Measurements from ENCODE around the gene CHAF1A.
A peak's percentile ranks its signal among the peaks of the same experiment; 100 is the strongest.

CHAF1A gene

DNA sequence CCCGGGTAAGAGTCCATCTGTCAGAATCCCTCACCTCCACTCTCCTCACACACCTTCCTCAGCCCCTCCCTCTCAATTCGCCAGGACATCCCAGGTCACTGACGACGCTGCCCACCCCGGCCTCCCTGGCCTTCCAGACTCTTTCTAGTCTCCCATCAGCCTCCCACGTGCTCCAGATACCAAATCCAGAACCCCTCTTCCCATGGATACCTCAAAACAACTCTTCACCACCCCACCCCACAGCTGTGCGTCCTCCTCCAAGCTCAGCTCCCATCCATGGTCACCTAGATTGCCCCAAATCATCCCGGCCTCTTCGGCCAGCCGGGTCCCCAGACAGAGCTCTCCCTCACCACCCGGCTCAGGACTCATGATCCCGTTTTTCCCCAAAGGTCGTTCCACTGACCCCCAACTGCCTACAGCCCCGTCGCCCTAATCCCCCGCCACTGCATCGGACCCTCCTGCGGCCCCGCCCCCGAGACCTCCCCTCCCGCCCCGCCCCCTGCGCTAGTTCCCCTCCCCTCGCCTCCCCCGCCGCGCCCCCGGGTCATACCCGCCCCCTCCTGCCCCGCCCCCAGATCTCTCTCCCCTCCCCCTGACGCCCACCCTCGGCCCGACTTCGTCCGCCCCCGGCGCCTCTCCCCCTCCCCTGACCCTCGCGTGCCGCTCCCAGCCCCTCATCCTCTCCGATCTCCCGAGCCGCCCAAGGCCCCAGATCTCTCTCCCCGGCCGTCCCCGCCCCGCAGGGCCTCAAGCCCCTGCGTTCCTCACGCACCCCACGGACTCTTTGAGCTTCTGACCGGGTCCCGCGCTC, 54.6 kb downstream of the CHAF1A start:
- DNase-seq: peak; percentile 87

DNA sequence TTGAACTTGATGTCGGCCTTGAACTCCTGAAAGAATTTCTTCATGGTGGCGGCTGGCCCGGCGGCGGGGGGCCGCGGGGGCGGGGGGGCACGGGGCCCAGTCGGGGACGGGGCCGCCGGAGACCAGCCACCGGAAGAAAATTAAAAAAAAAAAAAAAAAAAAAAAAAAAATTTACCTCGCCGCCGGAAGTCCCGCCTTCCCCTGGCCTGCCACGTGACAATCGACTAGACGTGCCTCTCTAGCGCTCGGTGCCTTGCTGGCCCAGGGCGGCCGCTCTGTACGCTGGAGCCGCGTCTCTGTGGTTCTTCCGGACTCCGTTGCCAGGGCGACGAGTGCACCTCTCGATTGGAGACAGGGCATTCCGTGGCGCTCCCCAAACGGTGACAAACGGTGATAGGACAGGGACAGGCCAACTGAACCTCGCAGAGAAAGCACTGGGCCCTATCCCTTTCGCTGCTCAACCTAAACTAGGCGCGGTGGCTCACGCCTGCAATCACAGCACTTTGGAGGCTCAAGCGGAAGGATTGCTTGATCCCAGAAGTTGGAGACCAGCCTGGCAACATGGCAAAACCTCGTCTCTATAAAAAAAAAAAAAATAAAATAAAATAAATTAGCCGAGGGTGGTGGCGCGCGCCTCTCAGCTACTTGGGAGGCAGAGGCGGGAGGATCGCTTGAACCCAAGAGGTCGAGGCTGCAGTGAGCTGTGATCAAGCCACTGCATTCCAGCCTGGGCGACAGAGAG, 55.4 kb downstream of the CHAF1A start, which contains the start of gene UBXN6:
Gene UBXN6 (minus strand): TSS at position 141 of the 742 bp plus-strand sequence. CDS start 97 bp downstream, at position 44.
- peak; percentile 98 for DNase-seq

DNA sequence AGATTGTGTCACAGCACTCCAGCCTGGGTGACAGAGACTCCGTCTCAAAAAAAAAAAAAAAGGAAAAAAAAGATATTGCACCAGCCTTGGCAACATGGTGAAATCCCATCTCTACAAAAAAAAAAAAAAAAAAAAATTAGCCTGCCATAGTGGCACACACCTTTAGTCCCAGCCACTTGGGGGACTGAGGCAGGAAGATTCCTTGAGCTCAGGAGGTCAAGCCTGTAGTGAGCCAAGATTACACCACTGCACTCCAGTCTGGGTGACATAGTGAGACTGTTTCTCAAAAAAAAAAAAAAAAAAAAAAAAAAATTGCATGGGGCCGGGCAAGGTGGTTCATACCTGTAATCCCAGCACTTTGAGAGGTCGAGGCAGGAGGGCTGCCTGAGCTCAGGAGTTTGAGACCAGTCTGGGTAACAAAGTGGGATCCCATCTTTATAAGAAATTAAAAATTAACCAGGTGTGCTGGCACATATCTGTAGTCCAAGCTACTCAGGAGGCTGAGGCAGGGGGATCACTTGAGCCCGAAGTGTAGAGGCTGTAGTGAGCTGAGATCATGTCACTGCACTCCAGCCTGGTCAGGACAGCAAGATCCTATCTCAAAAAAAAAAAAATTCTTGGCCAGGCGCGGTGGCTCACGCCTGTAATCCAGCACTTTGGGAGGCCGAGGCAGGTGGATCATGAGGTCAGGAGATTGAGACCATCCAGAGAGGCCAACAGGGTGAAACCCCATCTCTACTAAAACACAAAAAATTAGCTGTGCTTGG, 62.6 kb downstream of the CHAF1A start:
- peak; percentile 3 for DNase-seq

DNA sequence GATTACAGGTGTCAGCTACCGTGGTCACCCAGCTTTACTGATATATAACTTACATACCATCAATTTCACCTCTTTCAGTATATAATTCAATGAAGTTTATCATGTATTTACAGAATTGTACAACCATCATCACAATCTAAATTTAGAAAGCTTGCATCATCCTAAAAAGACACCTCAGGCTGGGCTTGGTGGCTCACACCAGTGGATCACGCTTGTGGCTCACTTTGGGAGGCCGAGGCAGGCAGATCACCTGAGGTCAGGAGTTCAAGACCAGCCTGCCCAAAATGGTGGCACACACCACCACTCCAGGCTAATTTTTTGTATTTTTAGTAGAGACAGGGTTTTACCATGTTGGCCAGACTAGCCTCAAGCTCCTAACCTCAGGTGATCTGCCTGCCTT, 65.4 kb downstream of the CHAF1A start:
- DNase-seq: no peak

DNA sequence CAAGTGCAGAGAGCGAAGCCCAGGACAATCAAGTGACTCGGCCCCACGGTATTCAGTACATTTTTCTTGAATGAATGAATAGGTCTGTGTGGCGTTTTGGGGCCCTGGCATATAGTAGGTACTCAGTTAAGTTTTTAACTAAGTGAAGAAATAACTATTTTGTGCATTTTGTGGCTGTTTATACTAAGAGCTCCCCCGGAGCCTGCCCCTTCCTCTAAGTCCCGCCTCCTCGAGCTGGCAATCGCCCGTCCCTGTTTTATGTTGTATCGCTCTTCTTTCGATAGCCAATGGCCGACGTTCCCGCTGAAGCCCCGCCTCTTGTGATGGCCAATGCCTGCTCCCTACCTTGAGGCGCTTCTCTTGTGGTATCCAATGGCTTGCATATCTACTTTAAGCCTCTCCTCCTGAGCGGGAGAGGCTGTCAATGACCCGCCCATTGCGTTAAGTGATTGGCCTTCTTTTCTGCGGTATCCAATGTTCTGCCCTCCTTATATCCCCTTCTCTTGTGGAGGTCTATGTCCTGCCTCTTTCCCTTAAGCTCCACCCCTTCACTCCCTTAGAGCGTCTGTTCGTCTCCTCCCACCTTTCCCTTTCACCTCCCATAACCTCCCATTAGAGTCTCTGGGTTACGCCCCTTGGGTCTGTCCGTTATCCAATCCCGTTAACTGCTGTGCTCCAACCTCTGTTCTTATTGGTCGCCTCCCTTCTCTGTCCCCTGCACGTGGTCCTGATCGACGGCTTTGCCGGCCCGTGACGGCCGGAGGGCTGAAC, 69.1 kb downstream of the CHAF1A start:
- DNase-seq: peak; percentile 99

DNA sequence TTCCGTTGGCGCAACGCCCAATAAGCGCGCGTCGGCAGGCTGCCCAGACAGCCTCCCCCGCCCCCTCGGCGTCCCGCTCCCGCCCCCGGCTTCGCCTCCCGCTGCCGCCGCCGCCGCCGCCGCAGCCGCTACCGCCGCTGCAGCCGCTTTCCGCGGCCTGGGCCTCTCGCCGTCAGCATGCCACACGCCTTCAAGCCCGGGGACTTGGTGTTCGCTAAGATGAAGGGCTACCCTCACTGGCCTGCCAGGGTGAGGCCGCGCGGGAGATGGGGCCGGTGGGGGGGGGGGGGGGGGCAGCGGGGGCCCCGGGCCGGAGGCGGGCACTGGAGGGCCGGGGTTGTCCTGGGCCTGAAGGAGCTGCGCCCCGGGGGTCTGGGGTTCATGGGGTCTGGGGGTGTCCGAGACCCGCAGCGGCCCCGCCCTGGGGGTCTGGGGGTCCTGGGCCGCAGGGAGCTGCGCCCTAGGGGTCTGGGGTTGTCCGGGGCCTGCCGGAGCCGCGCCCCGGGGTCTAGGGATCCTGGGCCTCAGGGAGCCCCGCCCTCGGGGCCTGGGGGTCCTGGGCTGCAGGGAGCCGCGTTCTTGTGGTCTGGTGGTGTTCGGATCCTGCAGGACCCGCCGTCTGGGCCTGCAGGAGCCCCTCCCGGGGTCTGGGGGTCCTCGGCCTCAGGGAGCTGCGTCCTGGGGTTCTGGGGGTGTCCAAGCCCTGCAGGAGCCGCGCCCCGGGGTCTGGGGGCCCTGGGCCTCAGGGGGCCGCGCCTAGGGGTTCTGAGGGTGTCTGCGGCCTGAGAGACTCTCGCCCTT, 69.9 kb downstream of the CHAF1A start, which contains the start of gene HDGFL2:
Gene HDGFL2 (plus strand): TSS at position 124 of the 801 bp plus-strand sequence. CDS start 54 bp downstream, at position 178.
- DNase-seq: no peak

DNA sequence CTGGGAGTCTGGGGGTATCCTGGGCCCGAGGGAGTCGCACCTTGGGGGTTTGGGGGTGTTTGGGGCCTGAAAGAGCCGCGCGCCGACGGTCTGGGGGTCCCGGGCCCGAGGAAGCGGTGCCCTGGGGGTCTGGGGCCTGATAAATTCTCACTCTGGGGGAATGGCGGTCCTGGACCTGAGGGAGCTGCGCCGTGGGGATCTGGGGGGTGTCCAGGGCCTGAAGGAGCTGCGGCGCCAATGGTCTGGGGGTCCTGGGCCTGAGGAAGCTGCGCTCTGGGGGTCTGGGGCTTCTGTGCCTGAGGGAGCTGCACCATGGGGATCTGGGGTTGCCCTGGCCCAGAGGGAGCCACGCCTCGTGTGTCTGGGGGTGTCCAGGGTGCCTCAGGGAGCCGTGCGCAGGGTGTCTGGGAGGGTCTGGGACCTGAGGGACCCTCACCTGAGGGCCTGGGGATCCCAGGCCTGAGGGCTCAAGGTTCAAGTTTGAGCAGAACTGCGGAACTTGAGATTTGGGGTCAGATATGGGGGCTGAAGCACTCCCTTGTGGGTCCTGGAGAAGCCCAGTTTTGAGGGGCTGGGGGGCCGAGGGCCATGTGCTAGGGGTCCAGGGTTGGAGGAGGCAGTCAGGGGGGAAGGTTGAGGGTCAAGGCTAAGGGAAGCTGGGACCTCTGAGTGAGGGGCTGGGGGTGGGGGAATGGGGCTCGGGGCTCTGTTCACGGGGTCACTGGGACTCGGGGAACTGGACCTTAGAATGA, 70.7 kb downstream of the CHAF1A start:
- DNase-seq: no peak

DNA sequence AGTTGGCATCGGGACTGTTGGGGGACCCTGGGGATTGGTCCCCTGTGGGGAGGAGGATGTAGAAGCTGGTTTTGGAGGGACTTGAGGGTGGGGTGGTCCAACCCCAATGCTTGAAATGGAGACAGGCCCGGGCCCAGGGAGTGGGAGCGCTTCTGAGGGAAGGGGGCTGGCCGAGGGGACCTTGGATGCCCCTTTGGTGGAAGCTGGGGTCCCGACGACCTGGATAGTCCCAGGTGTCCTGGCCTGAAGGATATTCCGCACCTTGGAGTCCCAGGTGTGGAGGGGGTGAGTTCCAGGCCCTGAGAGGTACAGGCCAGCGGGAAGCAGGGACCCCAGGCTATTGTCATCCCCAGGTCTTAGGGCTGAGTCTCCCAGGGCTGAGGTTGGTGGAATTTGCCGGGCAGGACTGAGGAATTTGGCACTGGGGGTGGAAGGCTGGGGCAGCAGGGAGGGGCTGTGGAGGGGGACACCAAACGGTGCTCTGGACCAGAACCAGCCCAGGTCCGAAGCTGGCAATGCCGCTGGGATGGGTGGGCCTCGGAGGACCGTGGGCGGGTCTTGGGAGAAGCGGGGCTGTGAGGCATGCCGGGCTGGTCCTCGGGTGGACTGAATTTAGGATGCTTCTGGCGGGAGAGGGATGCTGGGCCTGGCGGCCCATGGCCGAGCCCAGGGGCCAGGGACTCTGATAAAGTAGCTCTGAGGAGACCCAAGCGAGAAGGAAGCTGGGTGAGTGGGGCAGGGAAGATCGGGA, 71.5 kb downstream of the CHAF1A start:
- no peak for DNase-seq

DNA sequence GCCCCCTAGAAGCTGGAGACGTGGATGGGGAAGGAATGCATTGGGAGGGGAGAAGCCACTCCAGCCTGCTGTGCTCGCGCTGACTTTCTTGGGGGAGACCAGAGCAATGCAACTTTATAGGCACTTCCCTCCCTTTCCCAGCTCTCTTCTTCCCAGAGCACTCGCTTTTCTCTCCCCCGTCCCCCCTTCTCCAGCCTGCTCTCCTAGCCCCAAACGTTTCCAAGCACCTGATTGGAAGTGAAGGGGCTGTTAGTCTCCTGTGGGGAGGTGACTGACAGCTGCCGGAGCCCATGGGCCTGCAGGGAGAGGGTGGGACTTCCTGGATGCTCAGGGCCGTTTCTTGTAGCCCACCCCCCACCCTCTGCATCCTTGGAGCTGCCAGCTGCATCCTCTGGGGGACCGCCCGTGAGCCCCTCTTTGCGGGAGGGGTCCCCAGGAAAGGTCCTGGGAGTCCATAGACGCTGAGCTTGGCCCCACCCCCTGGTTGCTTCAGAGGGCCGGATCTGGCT, 72.1 kb downstream of the CHAF1A start:
- DNase-seq: peak; percentile 78

DNA sequence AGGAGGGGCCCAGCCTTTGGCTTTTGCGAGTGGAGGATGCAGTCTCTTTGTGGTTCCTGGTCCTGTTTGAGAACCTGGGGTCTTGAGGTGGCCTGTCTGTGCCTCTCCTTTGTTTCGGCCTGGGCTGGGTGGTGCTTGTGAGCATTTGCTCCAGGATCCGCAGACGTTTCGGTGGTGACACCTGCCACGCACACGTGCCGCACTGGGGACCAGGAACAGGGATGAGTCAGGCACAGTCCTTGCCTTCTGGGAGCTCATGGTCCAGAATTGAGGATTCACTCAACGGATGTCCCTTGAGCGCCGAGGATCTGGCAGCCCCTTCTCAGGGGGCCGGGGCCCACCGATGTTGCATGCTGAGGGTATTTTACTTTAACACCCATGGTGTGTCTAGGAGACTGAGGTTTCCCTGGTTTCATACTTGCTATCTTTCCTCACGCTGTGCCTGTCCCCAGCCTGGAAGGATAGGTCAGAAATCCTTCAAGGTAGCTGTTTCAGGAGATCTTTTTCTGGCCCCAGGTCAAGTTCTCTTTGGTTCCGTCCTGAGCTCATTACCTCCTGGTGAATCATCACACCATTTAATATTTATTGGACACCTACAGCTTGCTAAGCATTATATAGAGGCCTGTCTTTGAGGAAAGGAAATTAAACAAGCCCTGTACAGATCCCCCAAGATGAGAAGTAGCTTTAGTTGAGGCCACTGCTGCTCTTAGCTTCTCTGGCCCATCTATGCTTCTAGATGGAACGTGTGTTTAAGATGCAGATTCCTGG, 74.8 kb downstream of the CHAF1A start:
- no peak for DNase-seq

DNA sequence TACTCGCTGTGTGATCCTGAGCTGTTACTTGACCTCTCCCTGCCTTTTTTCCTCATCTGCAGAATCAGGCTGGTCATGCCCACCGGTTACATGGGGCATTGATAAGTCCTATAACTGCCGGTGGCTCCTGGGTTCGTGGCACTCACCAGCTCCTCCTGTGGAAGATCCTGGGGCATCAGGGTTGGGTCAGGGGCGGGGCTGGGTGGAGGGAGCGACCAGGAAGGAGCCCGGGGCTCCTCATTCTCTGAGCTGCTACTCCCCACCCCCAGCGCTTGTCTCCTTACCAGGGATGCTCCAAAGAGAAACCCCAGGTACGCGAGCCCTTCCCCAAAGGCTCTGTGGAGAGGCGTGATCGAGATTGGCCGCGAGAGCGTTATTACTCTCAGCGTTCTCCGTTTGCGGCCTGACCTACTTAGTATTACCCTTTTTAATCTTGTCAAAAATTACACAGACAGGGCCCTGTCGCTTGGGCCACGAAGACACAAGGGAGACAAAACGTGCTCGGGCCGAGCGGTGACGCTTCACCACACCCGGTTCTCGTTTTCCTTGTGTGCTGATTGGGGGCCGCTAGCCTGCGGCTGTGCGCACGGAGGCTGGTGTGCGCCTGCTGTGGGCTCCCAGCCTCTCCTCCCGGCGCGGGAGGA, 80.4 kb downstream of the CHAF1A start:
- no peak for DNase-seq

DNA sequence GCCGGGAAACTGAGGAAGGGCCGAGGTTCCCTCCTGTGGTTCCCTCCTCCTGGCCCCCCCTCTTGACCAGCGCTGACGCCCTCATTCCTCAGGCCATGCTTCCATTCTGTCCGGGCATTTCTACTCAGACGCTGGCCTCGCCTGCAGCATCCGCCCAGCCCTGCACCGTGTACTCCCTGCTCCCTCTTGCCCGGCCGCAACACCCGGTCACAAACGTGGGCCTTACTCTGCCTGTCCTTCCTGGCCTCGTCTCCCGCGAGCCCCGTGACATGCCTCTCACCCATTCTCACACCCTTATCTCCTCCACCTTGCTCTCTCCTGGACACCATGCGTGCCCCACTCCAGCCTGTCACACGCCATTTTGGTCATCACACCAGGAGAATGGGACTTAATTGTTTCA, 80.9 kb downstream of the CHAF1A start:
- no peak for DNase-seq

DNA sequence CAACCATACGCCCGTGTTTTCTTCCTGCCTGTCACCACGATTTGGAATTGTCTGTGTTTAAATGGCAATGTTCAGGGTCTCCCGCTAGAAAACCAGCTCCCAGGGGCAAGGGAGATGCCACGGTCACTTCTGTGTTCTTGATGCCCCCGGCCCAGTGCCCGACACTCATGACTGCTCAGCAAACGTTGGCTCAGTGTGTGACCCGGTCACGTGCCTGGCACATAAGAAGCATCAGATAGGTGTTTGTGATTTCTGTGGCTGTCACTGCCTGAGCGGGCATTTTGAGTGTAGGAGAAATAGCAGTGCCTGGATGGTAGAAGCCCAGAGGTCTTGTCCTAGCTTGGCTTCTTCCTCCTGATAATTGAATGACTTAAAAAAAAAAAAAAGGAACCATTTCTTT, 85.1 kb downstream of the CHAF1A start:
- DNase-seq: no peak

DNA sequence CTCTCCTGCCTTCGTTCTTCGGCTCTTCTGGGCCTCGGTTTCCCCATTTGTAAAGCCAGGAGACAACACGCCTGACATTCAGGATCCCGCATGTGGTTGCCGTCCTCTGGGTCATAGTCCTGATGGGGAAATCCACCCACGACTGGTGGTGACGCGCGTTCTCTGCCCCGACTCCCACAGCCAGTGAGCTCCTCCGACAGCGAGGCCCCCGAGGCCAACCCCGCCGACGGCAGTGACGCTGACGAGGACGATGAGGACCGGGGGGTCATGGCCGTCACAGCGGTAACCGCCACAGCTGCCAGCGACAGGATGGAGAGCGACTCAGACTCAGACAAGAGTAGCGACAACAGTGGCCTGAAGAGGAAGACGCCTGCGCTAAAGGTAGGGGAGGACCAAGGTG, 86.1 kb downstream of the CHAF1A start:
- no peak for DNase-seq

DNA sequence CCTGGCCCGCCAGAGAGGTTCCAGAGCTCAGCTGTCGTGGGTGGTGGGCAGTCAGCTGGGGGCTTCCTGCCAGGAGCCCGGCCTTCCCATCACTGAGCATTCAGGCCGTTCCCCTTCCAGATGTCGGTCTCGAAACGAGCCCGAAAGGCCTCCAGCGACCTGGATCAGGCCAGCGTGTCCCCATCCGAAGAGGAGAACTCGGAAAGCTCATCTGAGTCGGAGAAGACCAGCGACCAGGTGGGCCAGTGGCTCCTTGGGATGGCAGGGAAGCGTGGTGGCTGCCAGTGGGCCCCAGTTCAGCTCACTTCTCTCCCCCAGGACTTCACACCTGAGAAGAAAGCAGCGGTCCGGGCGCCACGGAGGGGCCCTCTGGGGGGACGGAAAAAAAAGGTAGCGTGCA, 89.0 kb downstream of the CHAF1A start:
- DNase-seq: no peak

DNA sequence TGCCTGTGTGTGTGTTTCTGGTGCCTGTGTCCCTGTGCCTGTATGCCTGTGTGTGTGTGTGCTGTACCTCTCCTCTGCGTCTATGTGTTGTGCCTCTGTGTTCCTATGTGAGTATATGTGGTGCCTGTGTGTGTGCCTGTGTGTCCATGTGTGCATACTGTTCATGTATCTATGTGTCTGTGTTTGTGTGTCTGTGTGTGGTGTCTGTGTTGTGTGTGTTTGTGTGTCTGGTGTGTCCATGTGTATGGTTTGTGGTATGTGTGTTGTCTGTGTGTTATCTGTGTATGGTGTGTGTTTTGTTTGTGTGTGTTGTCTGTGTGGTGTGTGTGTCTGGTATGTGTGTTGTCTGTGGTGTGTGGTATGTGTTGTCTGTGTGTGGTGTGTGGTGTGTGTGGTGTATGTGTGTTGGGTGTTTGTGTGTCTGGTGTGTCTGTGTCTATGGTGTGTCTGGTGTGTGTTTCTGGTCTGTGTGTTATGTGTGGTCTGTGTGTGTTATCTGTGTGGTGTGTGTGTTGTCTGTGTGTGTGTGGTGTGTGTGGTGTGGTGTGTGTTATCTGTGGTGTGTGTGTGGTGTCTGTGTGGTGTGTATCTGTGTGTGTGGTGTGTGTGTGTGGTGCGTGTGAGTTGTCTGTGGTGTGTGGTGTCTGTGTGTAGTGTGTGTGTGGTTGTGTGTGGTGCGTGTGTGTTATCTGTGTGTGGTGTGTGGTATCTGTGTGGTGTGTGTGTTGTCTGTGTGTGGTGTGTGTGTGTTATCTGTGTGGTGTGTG, 90.1 kb downstream of the CHAF1A start:
- DNase-seq: no peak

All from left hindlimb (tissue), 1 donor.